ENCODE data around the gene CFAP45. TPM values are rescaled to one million over a fixed set of nuclear protein-coding genes. Genes with fewer than 3 reads are reported as not detected.

Gene CFAP45
- polyA plus RNA-seq, 1 of the 3 experiments (the other 2 are of a cell fraction) = 0.74 TPM

DNA sequence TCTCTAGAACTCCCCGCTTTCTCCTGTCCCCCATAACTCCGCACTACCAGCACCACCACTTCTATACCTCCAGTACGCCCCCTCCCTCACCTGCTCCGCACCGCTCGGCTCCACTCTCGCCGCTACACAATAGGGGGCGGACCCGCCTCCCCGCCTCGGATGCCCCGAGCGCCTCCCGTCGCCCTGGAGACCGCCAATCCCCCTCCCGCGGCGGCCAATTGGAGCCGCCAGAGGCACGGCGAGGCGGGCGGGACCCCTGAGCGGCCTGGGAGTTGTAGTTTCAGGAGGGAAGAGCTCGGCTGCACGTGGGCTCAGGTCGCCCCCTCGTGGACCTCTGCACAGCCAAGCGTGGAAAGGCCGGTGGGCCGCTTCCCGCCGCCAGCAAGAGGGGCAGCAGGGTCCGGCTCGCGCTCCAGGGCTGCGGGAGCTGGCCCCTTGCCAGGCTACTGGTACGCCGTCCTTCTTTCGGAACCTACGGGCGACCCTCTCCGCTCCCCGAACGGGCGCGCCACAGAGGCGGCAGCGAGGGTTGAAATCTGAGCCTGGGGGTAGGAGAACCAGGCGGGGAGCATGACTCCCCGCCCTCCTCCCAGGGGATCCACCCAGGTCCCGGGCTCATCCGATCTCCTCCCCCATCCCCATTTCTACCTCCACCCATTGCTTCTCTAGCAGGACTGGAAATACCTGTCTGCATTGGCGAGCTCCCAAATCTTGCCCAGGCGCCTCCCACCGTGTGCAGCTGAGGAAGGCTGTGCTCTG, 45.7 kb upstream of the CFAP45 start, which contains the start of gene IGSF9 (continued):
- TF ChIP-seq USF2 (IDR thresholded peaks at IDR 0.05; ENCODE audit: borderline replicate concordance, low read depth, low read length) (no peak; the same call in 1 of the 2 replicates), SMC3 (IDR thresholded peaks at IDR 0.05; ENCODE audit: low read depth, low read length) (peak; percentile 34; the same call in 1 of the 2 replicates), RCOR1 (IDR thresholded peaks at IDR 0.05; ENCODE audit: low read length) (no peak), FOXJ3 (CRISPR knock-in tag; IDR thresholded peaks at IDR 0.05) (0 out of 2 replicates have a peak, but pooled peaks have one; percentile 18), PBX3 (IDR thresholded peaks at IDR 0.05) (peak; percentile 63), RXRA (IDR thresholded peaks at IDR 0.05; ENCODE audit: borderline replicate concordance, low read depth) (no peak), EZH2phosphoT487 (IDR thresholded peaks at IDR 0.05; ENCODE audit: borderline replicate concordance, low read depth) (no peak), CTCF (IDR thresholded peaks at IDR 0.05) (peak; percentile 66), FOSL2 (IDR thresholded peaks at IDR 0.05; ENCODE audit: borderline replicate concordance, low read depth) (no peak), GATA2 (CRISPR knock-in tag; IDR thresholded peaks at IDR 0.05) (no peak), RFX5 (IDR thresholded peaks at IDR 0.05; ENCODE audit: low read length) (no peak), IRF3 (IDR thresholded peaks at IDR 0.05; ENCODE audit: low read depth, low read length) (no peak), NFIC (IDR thresholded peaks at IDR 0.05; ENCODE audit: borderline replicate concordance) (peak; percentile 28; the same call in 1 of the 2 replicates), RAD21 (IDR thresholded peaks at IDR 0.05; ENCODE audit: low read length) (peak; percentile 61), SIN3A (IDR thresholded peaks at IDR 0.05; ENCODE audit: borderline replicate concordance, low read depth, low read length) (no peak), GABPA (IDR thresholded peaks at IDR 0.05; ENCODE audit: low read depth) (no peak), YY1 (IDR thresholded peaks at IDR 0.05; ENCODE audit: low read depth) (no peak), TCF12 (IDR thresholded peaks at IDR 0.05) (no peak), MEF2A (IDR thresholded peaks at IDR 0.05; ENCODE audit: borderline replicate concordance, low read depth) (no peak), FOXM1 (IDR thresholded peaks at IDR 0.05; ENCODE audit: low read depth) (no peak), TEAD4 (IDR thresholded peaks at IDR 0.05; ENCODE audit: borderline replicate concordance, insufficient read depth) (no peak)
- TF ChIP-seq, protein P1, sequence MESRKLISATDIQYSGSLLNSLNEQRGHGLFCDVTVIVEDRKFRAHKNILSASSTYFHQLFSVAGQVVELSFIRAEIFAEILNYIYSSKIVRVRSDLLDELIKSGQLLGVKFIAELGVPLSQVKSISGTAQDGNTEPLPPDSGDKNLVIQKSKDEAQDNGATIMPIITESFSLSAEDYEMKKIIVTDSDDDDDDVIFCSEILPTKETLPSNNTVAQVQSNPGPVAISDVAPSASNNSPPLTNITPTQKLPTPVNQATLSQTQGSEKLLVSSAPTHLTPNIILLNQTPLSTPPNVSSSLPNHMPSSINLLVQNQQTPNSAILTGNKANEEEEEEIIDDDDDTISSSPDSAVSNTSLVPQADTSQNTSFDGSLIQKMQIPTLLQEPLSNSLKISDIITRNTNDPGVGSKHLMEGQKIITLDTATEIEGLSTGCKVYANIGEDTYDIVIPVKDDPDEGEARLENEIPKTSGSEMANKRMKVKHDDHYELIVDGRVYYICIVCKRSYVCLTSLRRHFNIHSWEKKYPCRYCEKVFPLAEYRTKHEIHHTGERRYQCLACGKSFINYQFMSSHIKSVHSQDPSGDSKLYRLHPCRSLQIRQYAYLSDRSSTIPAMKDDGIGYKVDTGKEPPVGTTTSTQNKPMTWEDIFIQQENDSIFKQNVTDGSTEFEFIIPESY (IDR thresholded peaks at IDR 0.05; ENCODE audit: borderline replicate concordance, low read depth) = no peak
- TF ChIP-seq, protein P2, sequence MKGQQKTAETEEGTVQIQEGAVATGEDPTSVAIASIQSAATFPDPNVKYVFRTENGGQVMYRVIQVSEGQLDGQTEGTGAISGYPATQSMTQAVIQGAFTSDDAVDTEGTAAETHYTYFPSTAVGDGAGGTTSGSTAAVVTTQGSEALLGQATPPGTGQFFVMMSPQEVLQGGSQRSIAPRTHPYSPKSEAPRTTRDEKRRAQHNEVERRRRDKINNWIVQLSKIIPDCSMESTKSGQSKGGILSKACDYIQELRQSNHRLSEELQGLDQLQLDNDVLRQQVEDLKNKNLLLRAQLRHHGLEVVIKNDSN (IDR thresholded peaks at IDR 0.05; ENCODE audit: borderline replicate concordance, low read depth) = peak; percentile 66; the same call in 1 of the 2 replicates

All from SK-N-SH (cell line).